HepG2 (cell line): ENCODE measurements around the gene MEG3. TPM values are rescaled to one million over a fixed set of nuclear protein-coding genes. Genes with fewer than 3 reads are reported as not detected.
"Not testable (repeated sequence)": the region's sequence is repeated elsewhere in the genome, so short reads cannot be mapped to it uniquely, and the experiment has no call there.

Experiments
- ATAC-seq: fragments of 200-7000 bp; cut with Tn5 transposase; 3 replicates; pipeline ENCODE4 v1.9.1; 2020; ENCODE audit warnings: mild to moderate bottlenecking, moderate library complexity
- BruUV-seq: library from RNA; stranded (reverse); fragments of 400-500 nt; replicated peaks from 2 replicates; lab custom pipeline; 2021; lab: Mats Ljungman, UMichigan
- CTCF ChIA-PET: fragments of 300-600 bp; formaldehyde crosslinking; extraction: SDS; loops from one replicate; lab custom pipeline; 2021; ENCODE audit warnings: low total read pairs, inconsistent platforms, low intra/inter-chr PET ratio; lab: Yijun Ruan, JAX
- POLR2A ChIA-PET: fragments of 350-600 bp; sonication (Branson Sonifier 250); formaldehyde crosslinking; loops from one replicate; lab custom pipeline; 2020; ENCODE audit warnings: antibody characterized with exemption, inconsistent platforms; lab: Yijun Ruan, JAX
- DNase-seq: peaks from one replicate; pipeline ENCODE4 v3.0.0-alpha.2; 2015; ENCODE audit warnings: low spot score
- FAIRE-seq: peaks from 3 replicates; lab custom pipeline; 2011; peaks lifted over from hg19 to GRCh38; lab: Jason Lieb, UNC
- H2AFZ ChIP-seq: one replicate; pipeline ENCODE4 v1.6.1; 2011; ENCODE audit warnings: low read length, inconsistent platforms
- H3K27ac ChIP-seq: fragments of 300-600 bp; 3 replicates; pipeline ENCODE4 v1.8.0; 2011; ENCODE audit warnings: mixed run types, mild to moderate bottlenecking, mixed read lengths, low read length, inconsistent platforms; ENCODE audit not compliant: insufficient read depth; ENCODE audit errors: extremely low read length
- H3K27me3 ChIP-seq, 2 experiments: fragments of 200-600 bp in 1 of 2; 2 replicates in 1 of 2; 3 replicates in 1 of 2; pipeline versions ENCODE4 v1.6.0 to v1.8.0; 2011; ENCODE audit warnings: low read length in 2 of 2, mild to moderate bottlenecking in 2 of 2, moderate library complexity in 2 of 2, inconsistent platforms in 1 of 2; ENCODE audit not compliant: insufficient read depth in 2 of 2, control insufficient read depth in 1 of 2
- H3K36me3 ChIP-seq, 2 experiments: fragments of 200-600 bp in 1 of 2; replicated peaks in 1 of 2; 2 replicates in 1 of 2; 3 replicates in 1 of 2; pipeline versions ENCODE4 v1.5.1 to v1.8.0; 2011; ENCODE audit warnings: low read length in 2 of 2, inconsistent platforms in 1 of 2; ENCODE audit not compliant: insufficient read depth in 2 of 2, control insufficient read depth in 1 of 2
- H3K4me1 ChIP-seq: 2 replicates; pipeline ENCODE4 v1.5.1; 2012; ENCODE audit warnings: low read length, inconsistent platforms; ENCODE audit not compliant: insufficient read depth
- H3K4me2 ChIP-seq: 2 replicates; pipeline ENCODE4 v1.6.0; 2011; ENCODE audit warnings: low read depth, low read length, inconsistent platforms
- H3K4me3 ChIP-seq, 3 experiments: fragments of 200-600 bp in 1 of 3; sonication (generic), shearing (Covaris generic) in 1 of 3; replicated peaks in 1 of 3; 2 replicates each; pipeline ENCODE4 v1.5.1; 2011 to 2016; ENCODE audit warnings: low read length in 3 of 3, inconsistent platforms in 2 of 3, low read depth in 2 of 3, mild to moderate bottlenecking in 2 of 3, control low read depth in 1 of 3, mixed read lengths in 1 of 3; ENCODE audit not compliant: insufficient read depth in 1 of 3
- H3K79me2 ChIP-seq: one replicate; pipeline ENCODE4 v1.6.1; 2011; ENCODE audit warnings: low read length, inconsistent platforms; ENCODE audit not compliant: insufficient read depth
- H3K9ac ChIP-seq: 2 replicates; pipeline ENCODE4 v1.6.0; 2011; ENCODE audit warnings: mild to moderate bottlenecking, low read depth, low read length, inconsistent platforms; ENCODE audit not compliant: insufficient read depth
- H3K9me3 ChIP-seq: 2 replicates; pipeline ENCODE4 v1.5.1; 2012; ENCODE audit warnings: mild to moderate bottlenecking, low read length
- H4K20me1 ChIP-seq: 2 replicates; pipeline ENCODE4 v1.6.0; 2011; ENCODE audit warnings: inconsistent platforms, mild to moderate bottlenecking, low read length, moderate library complexity; ENCODE audit not compliant: insufficient read depth
- SCMH1 ChIP-seq: sonication (generic); formaldehyde crosslinking; IDR thresholded peaks from 2 replicates; pipeline ENCODE4 v1.9.0; 2021; ENCODE audit warnings: missing genetic modification reagents, mild to moderate bottlenecking, borderline replicate concordance
- ZC3H13 ChIP-seq: sonication (generic); formaldehyde crosslinking; IDR thresholded peaks from 2 replicates; pipeline ENCODE4 v1.8.1; 2023; ENCODE audit warnings: mild to moderate bottlenecking, missing genetic modification reagents, moderate library complexity
- ZKSCAN8 ChIP-seq: IDR thresholded peaks from 2 replicates; pipeline ENCODE4 v1.6.1; 2016; ENCODE audit warnings: borderline replicate concordance, missing genetic modification reagents, missing compliant biosample characterization
- ZNF674 ChIP-seq: sonication (generic); formaldehyde crosslinking; IDR thresholded peaks from 2 replicates; pipeline ENCODE4 v1.5.0; 2020; ENCODE audit warnings: low read depth, mild to moderate bottlenecking, missing genetic modification reagents
- WGBS: methylation state at CpG from one replicate; pipeline ENCODE4 v1.1.6; 2017; ENCODE audit warnings: low lambda C conversion rate; 5-methylcytosine and 5-hydroxymethylcytosine counted together
- in situ Hi-C: cut with HindIII; loops from 2 replicates; pipeline ENCODE4 v1.10.0; 2017; ENCODE audit warnings: low pct_unique_long_range_greater_than_20kb; ENCODE audit not compliant: extremely low pct_ligation_motif_present
- intact Hi-C: fragments of 100-400 bp; cut with micrococcal nuclease; formaldehyde crosslinking; loops from one replicate; pipeline ENCODE4 v1.10.0; 2022; ENCODE audit not compliant: unreplicated experiment
- polyA plus RNA-seq, 8 experiments: library from polyadenylated mRNA; depleted of rRNA in 3 of 8; stranded (reverse) in 7 of 8; unstranded in 1 of 8; fragments of >200 nt; fragmentation: Illumina TruSeq in 4 of 8; extraction: Trizol in 4 of 8; gene quantifications; 2 replicates each; pipeline versions ENCODE4 v1.2.1 to v1.2.3, GENCODE V29; 2011 to 2016; ENCODE audit warnings: low read depth in 4 of 8, missing spikeins in 1 of 8, mixed read lengths in 1 of 8; ENCODE audit not compliant: insufficient read depth in 1 of 8
- total RNA-seq, 5 experiments: library from RNA; depleted of rRNA; stranded (reverse); fragments of >200 nt; fragmentation: Illumina TruSeq; extraction: Trizol; gene quantifications; 2 replicates each; pipeline ENCODE4 v1.2.3, GENCODE V29; 2016; ENCODE audit warnings: low read depth in 1 of 5
- TF ChIP-seq, protein P1 (sequence below): sonication (generic); formaldehyde crosslinking; IDR thresholded peaks from 2 replicates; pipeline ENCODE4 v1.5.0; 2020; ENCODE audit warnings: missing genetic modification reagents
- TF ChIP-seq, protein P2 (sequence below): sonication (generic); formaldehyde crosslinking; IDR thresholded peaks from 2 replicates; pipeline ENCODE4 v1.8.0; 2022; ENCODE audit warnings: mild to moderate bottlenecking, missing genetic modification reagents, moderate library complexity
- TF ChIP-seq, protein P3 (sequence below): sonication (generic); formaldehyde crosslinking; IDR thresholded peaks from 2 replicates; pipeline ENCODE4 v1.5.1; 2020; ENCODE audit warnings: missing genetic modification reagents, mild to moderate bottlenecking, borderline replicate concordance
- TF ChIP-seq, protein P4 (sequence below): sonication (generic); formaldehyde crosslinking; conservative IDR thresholded peaks from 2 replicates; pipeline ENCODE4 v1.8.1; 2023; ENCODE audit warnings: missing genetic modification reagents

The MEG3 gene
- total and polyA plus RNA-seq, 2 of the 13 experiments (the other 11 are each of a cell fraction or from before 2014, with no cell fraction given), result 0.17 TPM; not detected in 1

DNA sequence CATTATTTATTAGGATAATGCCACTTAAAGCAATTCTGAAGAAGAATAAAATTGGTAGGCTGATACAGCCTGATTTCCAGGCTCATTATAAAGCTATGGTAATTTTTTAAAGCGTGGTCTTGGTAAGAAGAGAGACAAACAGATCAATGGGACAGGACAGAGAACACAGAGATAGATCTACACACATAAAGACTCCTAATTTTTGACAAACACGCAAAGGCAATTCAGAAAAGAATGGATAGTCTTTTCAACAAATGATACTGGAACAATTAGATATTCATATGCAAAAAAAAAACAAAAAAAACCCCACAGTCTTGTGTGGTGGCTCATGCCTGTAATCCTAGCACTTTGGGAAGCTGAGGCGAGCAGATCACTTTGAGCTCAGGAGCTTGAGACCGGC lies 25.9 kb upstream of the MEG3 start:
- Histone ChIP-seq H3K9me3 (no peaks in the 10 kb centered on the region), H3K4me1 (peaks cover 6% of the 10 kb centered on the region; the same call in 1 of the 2 replicates), H2AFZ (no peak overlapping the region), H3K27me3 (no peaks in the 10 kb centered on the region), H3K79me2 (no peaks in the 10 kb centered on the region), H3K36me3 (no peaks in the 10 kb centered on the region), H3K4me3 (no peak overlapping the region), H4K20me1 (no peaks in the 10 kb centered on the region), H3K4me2 (no peak overlapping the region), H3K27ac (no peak overlapping the region), H3K9ac (no peak overlapping the region)
- FAIRE-seq (no peak), ATAC-seq (no peak), DNase-seq (no peak)
- TF ChIP-seq, protein P1, sequence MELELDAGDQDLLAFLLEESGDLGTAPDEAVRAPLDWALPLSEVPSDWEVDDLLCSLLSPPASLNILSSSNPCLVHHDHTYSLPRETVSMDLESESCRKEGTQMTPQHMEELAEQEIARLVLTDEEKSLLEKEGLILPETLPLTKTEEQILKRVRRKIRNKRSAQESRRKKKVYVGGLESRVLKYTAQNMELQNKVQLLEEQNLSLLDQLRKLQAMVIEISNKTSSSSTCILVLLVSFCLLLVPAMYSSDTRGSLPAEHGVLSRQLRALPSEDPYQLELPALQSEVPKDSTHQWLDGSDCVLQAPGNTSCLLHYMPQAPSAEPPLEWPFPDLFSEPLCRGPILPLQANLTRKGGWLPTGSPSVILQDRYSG, result no peak
- TF ChIP-seq, protein P2, sequence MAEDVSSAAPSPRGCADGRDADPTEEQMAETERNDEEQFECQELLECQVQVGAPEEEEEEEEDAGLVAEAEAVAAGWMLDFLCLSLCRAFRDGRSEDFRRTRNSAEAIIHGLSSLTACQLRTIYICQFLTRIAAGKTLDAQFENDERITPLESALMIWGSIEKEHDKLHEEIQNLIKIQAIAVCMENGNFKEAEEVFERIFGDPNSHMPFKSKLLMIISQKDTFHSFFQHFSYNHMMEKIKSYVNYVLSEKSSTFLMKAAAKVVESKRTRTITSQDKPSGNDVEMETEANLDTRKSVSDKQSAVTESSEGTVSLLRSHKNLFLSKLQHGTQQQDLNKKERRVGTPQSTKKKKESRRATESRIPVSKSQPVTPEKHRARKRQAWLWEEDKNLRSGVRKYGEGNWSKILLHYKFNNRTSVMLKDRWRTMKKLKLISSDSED (CRISPR knock-in tag), result no peak
- TF ChIP-seq SCMH1 (CRISPR knock-in tag), result no peak
- TF ChIP-seq, protein P3, sequence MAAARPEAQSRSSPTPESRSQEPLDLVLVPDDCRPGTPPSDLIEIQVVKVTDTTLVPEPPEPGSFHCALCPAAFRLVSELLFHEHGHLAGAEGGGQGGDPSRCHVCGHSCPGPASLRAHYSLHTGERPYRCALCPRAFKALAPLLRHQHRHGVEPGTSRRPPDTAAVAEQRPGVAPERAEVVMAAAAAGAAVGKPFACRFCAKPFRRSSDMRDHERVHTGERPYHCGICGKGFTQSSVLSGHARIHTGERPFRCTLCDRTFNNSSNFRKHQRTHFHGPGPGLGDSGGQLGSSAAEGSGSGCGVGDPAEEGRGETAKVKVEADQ, result no peak
- no peak for TF ChIP-seq ZNF674 (CRISPR knock-in tag)
- TF ChIP-seq, protein P4, sequence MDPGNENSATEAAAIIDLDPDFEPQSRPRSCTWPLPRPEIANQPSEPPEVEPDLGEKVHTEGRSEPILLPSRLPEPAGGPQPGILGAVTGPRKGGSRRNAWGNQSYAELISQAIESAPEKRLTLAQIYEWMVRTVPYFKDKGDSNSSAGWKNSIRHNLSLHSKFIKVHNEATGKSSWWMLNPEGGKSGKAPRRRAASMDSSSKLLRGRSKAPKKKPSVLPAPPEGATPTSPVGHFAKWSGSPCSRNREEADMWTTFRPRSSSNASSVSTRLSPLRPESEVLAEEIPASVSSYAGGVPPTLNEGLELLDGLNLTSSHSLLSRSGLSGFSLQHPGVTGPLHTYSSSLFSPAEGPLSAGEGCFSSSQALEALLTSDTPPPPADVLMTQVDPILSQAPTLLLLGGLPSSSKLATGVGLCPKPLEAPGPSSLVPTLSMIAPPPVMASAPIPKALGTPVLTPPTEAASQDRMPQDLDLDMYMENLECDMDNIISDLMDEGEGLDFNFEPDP (CRISPR knock-in tag), result no peak
- TF ChIP-seq ZKSCAN8 (CRISPR knock-in tag), result no peak
- no peak for TF ChIP-seq ZC3H13 (CRISPR knock-in tag)
- no TSS peak for BruUV-seq
- intact Hi-C loops (no loop called here), in situ Hi-C loops (no loop called here)
- POLR2A ChIA-PET, result interaction anchor here (0.8 to 6.3 kb wide), 2 partner anchors 16 to 17 kb away, joined by 3 to 33 read pairs; no protein-coding TSS in a partner anchor
- CTCF ChIA-PET, result no interaction called here
- WGBS, result 90% methylated on average over 4 of the region's 4 CpGs

DNA sequence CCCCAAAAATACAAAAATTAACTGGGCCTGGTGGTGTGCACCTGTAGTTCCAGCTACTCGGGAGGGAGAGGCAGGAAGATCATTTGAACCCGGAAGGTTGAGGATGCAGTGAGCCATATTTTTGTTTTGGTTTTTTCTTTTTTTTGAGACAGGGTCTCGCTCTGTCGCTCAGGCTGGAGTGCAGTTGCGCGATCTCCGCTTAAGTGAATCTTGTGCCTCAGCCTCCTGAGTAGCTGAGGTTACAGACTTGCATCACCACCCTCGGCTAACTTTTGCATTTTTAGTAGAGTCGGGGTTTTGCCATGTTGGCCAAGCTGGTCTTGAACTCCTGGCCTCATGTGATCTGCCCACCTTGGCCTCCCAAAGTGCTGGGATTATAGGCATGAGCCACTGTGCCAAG lies 24.5 kb upstream of the MEG3 start:
- H3K4me2 ChIP-seq, H3K9ac ChIP-seq, H3K4me3 ChIP-seq, H3K27me3 ChIP-seq, H3K9me3 ChIP-seq, FAIRE-seq, in situ Hi-C loops, intact Hi-C loops, H4K20me1 ChIP-seq, DNase-seq, BruUV-seq, H2AFZ ChIP-seq, H3K27ac ChIP-seq, H3K4me1 ChIP-seq, ATAC-seq, H3K36me3 ChIP-seq, H3K79me2 ChIP-seq, CTCF ChIA-PET: not testable (repeated sequence)
- WGBS, result 99% methylated on average over 9 of the region's 9 CpGs
- POLR2A ChIA-PET, result interaction anchor here (6.3 kb wide), 1 partner anchor 15 kb away, joined by 33 read pairs; no protein-coding TSS in a partner anchor
